GM21515 (cell line): ENCODE measurements around the gene USPL1.

Experiments
- ATAC-seq: cut with Tn5 transposase; IDR thresholded peaks from one replicate; pipeline ENCODE4 v1.9.1; 2021; ENCODE audit not compliant: unreplicated experiment

Gene USPL1

GRCh38 chr13:30692113-30692512, 74.4 kb downstream of the USPL1 start:
- no peak for ATAC-seq

GRCh38 chr13:30696278-30697176, 78.8 kb downstream of the USPL1 start:
- ATAC-seq = no peak

GRCh38 chr13:30697177-30697953, 79.6 kb downstream of the USPL1 start:
- ATAC-seq = no peak

- no peak for ATAC-seq
These were observed 80.3 kb downstream of the USPL1 start for GRCh38 chr13:30697996-30698401.

GRCh38 chr13:30698488-30699005, 80.8 kb downstream of the USPL1 start:
- ATAC-seq = no peak

- no peak for ATAC-seq
These were observed 82.6 kb downstream of the USPL1 start for GRCh38 chr13:30700364-30700763.

- no peak for ATAC-seq
These were observed 84.3 kb downstream of the USPL1 start for GRCh38 chr13:30702006-30702405.

GRCh38 chr13:30704596-30704995, 86.9 kb downstream of the USPL1 start:
- ATAC-seq = no peak

- no peak for ATAC-seq
These were observed 88.0 kb downstream of the USPL1 start for GRCh38 chr13:30705680-30706079.

GRCh38 chr13:30708541-30708940, 90.8 kb downstream of the USPL1 start:
- no peak for ATAC-seq
